Prostate gland (tissue), 2 donors: ENCODE measurements around the gene PRMT9. TPM values are rescaled to one million over a fixed set of nuclear protein-coding genes. Genes with fewer than 3 reads are reported as not detected.

Experiments used
- DNase-seq: peaks from one replicate; pipeline ENCODE4 v3.0.0-alpha.2; 2019; ENCODE audit warnings: low spot score
- H3K27ac ChIP-seq, 2 donors: fragments of 200-600 bp; sonication (generic); 2 replicates each; pipeline ENCODE4 v1.5.1; 2017 to 2019
- H3K27me3 ChIP-seq: fragments of 200-600 bp; sonication (generic); replicated peaks from 2 replicates; pipeline ENCODE4 v1.5.1; 2019; ENCODE audit not compliant: insufficient read depth
- H3K36me3 ChIP-seq, 2 donors: fragments of 200-600 bp; sonication (generic); 1 replicate in 1 of 2; 2 replicates in 1 of 2; pipeline versions ENCODE4 v1.5.1 to v1.8.1; 2017 to 2019
- H3K4me1 ChIP-seq: fragments of 200-600 bp; sonication (generic); replicated peaks from 2 replicates; pipeline ENCODE4 v1.5.1; 2019
- H3K4me3 ChIP-seq, 2 donors: fragments of 200-600 bp; sonication (generic); 2 replicates each; pipeline ENCODE4 v1.5.1; 2017 to 2019
- H3K9me3 ChIP-seq: fragments of 200-600 bp; sonication (generic); 2 replicates; pipeline ENCODE4 v1.5.1; 2017
- POLR2A ChIP-seq: fragments of 450-650 bp; IDR thresholded peaks from one replicate; pipeline ENCODE4 v1.6.1; 2016; ENCODE audit warnings: antibody characterized with exemption, mild to moderate bottlenecking
- POLR2AphosphoS5 ChIP-seq: sonication (generic); formaldehyde crosslinking; IDR thresholded peaks from one replicate; pipeline ENCODE4 v1.6.1; 2017; ENCODE audit warnings: antibody characterized with exemption
- WGBS: methylation state at CpG from one replicate; pipeline ENCODE4 v1.1.5; 2018; 5-methylcytosine and 5-hydroxymethylcytosine counted together
- intact Hi-C: fragments of 100-400 bp; cut with DNase I; formaldehyde crosslinking; loops from one replicate; pipeline ENCODE4 v1.14.2; 2022
- total RNA-seq, 2 donors: library from RNA; depleted of rRNA; stranded (reverse); fragments of >200 nt; gene quantifications; one replicate each; pipeline ENCODE4 v1.1.0, GENCODE V29; 2016
- TF ChIP-seq, protein P1 (sequence below), 4 experiments: fragments of 200-600 bp in 2 of 4; fragments of 450-650 bp in 2 of 4; sonication (generic) in 2 of 4; IDR thresholded peaks; 1 replicate in 3 of 4; 2 replicates in 1 of 4; pipeline ENCODE4 v1.5.1; 2016 to 2019; ENCODE audit warnings: antibody characterized with exemption in 4 of 4, mild to moderate bottlenecking in 2 of 4, moderate library complexity in 2 of 4

Gene PRMT9
- total RNA-seq, 2 donors from 2014 or later = 10.4 to 15.7 TPM

DNA sequence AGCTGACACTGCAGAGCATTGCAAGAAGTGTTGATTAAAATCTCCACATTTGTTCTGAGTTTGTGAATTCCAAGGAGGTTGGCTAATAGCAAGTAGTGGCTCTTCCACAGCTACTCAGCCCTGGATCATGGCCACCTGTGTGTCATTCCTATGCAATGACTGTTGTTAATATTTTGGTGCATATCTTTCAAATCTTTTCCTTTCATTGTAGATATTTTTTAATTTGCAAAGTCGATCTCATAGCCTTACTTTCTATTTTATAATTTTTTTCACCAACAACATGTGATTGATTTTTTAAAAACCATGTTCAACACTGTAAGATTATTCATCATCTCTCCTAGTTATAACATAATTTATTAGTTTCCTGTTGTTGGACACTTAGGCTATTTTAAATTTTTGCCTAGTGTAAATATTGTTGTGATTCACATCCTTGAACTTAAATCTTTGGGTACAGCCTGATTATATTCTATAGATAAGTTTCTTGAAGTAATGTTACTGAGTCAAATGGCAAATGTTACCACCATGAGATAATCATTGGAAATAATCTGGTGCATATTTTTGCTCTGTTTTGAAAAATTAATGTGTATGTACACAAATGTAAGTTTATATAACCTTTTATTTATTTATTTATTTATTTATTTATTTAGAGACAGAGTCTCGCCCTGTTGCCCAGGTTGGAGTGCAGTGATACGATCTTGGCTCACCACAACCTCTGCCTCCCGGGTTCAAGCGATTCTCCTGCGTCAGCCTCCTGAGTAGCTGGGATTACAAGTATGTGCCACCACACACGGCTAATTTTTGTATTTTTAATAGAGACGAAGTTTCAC lies 30.8 kb upstream of the PRMT9 start:
- 90% methylated on average over 8 of the region's 8 CpGs for WGBS
- no peak overlapping the region for H3K27ac ChIP-seq
- no peak for DNase-seq
- no peaks in the 10 kb centered on the region for H3K36me3 ChIP-seq
- H3K27me3 ChIP-seq = no peaks in the 10 kb centered on the region
- intact Hi-C loops = no loop called here
- no peaks in the 10 kb centered on the region for H3K9me3 ChIP-seq
- H3K4me3 ChIP-seq = no peak overlapping the region
- TF ChIP-seq, protein P1, sequence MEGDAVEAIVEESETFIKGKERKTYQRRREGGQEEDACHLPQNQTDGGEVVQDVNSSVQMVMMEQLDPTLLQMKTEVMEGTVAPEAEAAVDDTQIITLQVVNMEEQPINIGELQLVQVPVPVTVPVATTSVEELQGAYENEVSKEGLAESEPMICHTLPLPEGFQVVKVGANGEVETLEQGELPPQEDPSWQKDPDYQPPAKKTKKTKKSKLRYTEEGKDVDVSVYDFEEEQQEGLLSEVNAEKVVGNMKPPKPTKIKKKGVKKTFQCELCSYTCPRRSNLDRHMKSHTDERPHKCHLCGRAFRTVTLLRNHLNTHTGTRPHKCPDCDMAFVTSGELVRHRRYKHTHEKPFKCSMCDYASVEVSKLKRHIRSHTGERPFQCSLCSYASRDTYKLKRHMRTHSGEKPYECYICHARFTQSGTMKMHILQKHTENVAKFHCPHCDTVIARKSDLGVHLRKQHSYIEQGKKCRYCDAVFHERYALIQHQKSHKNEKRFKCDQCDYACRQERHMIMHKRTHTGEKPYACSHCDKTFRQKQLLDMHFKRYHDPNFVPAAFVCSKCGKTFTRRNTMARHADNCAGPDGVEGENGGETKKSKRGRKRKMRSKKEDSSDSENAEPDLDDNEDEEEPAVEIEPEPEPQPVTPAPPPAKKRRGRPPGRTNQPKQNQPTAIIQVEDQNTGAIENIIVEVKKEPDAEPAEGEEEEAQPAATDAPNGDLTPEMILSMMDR (IDR thresholded peaks at IDR 0.05) = no peak
- TF ChIP-seq POLR2A (no peak), POLR2AphosphoS5 (no peak)
- H3K4me1 ChIP-seq = no peaks in the 10 kb centered on the region

DNA sequence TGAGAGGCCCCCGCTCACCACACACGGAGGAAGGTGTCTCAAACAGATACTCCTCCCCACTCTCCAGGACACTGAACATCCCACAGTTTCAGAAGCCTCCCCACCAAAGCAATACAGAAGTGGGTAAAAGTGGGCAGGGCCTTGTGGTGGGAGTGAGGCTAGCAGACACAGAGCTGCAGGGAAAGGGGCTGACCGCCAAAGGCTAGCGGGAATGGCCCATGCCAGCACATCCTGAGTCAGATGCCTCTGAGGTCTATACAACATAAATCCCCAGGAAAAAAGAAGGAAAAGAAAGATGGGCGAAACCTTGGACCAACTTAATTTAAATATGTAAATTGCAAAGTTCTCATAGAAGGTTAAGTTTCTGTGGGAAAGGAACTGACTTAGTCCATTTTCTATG lies 26.0 kb upstream of the PRMT9 start:
- intact Hi-C loops = loop anchor here (2.0 kb wide), 1 partner anchor 157 kb away; no protein-coding TSS in a partner anchor
- WGBS = 99% methylated on average over 5 of the region's 5 CpGs
- Histone ChIP-seq H3K4me1 (no peaks in the 10 kb centered on the region), H3K4me3 (no peak overlapping the region), H3K36me3 (no peaks in the 10 kb centered on the region), H3K9me3 (no peaks in the 10 kb centered on the region), H3K27ac (no peak overlapping the region), H3K27me3 (no peaks in the 10 kb centered on the region)
- TF ChIP-seq POLR2A = no peak
- TF ChIP-seq POLR2AphosphoS5 = no peak
- DNase-seq = no peak

DNA sequence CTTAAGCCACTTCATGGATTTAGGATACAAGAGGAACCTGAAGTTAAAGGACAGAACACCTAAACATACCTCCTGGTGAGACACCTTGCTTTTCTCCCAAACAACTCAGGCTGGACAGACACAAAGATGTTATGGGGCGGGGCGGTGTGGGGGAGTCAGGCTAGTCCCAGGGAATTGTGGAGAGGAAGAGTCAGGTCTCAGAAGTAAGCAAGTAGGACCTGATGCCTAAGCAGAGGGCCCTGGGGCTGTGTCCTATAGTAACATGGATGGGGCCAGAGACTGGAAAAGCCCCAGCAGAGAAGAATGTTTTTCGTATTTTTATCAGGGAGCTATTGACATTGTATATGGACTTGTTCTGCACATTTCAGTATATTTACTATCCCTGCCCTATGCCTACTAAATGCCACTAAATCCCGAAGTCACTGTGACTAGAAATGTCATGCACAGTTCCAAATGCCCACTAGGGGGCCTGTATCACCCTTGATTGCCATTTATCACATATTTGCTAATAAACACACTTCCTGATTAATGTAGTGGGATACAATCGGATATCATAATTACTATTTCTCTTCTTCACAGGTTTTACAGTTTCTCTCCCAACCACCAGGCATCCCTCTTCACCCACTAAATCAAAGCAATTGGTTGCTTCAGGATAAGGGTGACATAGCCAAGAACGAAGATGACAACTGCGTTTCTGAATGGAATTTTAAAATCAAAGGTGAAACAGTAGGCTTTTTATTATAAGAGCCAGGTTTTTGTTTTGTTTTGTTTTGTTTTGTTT lies 24.1 kb upstream of the PRMT9 start:
- TF ChIP-seq, protein P1 (IDR thresholded peaks at IDR 0.05) = peak; percentile 83 to 94 (median 86)
- peak; percentile 21 for TF ChIP-seq POLR2AphosphoS5
- TF ChIP-seq POLR2A = no peak
- H3K4me3 ChIP-seq = no peak overlapping the region
- H3K27ac ChIP-seq = no peak overlapping the region
- H3K27me3 ChIP-seq = no peaks in the 10 kb centered on the region
- no peaks in the 10 kb centered on the region for H3K4me1 ChIP-seq
- 38% methylated on average over 7 of the region's 7 CpGs for WGBS
- intact Hi-C loops = loop anchor here (2.0 kb wide), 1 partner anchor 159 kb away; no protein-coding TSS in a partner anchor
- H3K36me3 ChIP-seq = no peaks in the 10 kb centered on the region
- H3K9me3 ChIP-seq = no peaks in the 10 kb centered on the region
- DNase-seq = peak; percentile 54

DNA sequence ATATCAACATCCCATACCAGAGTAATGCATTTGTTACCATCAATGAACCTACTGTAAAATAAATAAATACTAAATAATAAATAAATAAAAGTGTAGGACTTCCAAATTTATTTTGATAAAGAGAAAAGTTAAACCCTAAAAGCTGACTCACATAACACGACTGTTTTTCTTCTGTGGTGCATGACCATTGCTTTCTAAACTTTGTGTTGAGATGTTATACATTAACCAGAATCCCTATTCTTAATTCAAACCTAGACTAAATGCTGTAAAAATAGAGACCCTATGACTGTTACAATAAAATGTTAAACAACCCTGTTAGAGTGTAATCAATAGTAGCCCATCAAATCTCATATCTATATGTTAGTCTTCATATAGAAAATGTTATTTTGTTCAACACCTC lies 20.9 kb upstream of the PRMT9 start:
- Histone ChIP-seq H3K9me3 (no peaks in the 10 kb centered on the region), H3K36me3 (no peaks in the 10 kb centered on the region), H3K4me1 (no peaks in the 10 kb centered on the region), H3K27me3 (no peaks in the 10 kb centered on the region), H3K27ac (no peak overlapping the region), H3K4me3 (no peak overlapping the region)
- 71% methylated on average over 1 of the region's 1 CpG for WGBS
- intact Hi-C loops = no loop called here
- TF ChIP-seq, protein P1 (IDR thresholded peaks at IDR 0.05) = no peak
- no peak for TF ChIP-seq POLR2A
- no peak for TF ChIP-seq POLR2AphosphoS5
- DNase-seq = no peak

DNA sequence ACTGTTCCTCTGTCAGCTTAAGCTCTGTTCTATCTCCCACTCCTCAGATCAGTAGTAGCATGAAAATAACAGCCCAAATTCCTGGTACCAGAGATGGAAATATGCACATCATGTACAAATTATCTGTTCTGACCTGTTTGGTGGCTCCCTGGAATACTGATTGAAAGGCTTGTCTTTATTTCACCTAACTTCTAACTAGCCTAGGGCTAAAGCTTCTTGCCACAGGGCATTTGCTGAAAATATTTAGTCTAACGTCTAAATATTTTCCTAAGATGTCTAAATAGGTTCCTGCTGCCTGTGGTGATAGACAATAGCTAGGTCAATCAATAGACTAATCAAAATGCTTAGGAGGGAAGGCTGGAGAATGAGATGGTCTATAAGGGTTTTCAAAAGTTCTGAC lies 12.9 kb upstream of the PRMT9 start:
- H3K27ac ChIP-seq = no peak overlapping the region
- no peaks in the 10 kb centered on the region for H3K4me1 ChIP-seq
- 47% methylated on average over 1 of the region's 1 CpG for WGBS
- no peaks in the 10 kb centered on the region for H3K36me3 ChIP-seq
- H3K9me3 ChIP-seq = no peaks in the 10 kb centered on the region
- TF ChIP-seq, protein P1 (IDR thresholded peaks at IDR 0.05) = no peak
- no peak for TF ChIP-seq POLR2A
- H3K4me3 ChIP-seq = no peak overlapping the region
- no peaks in the 10 kb centered on the region for H3K27me3 ChIP-seq
- intact Hi-C loops = no loop called here
- DNase-seq = no peak
